GM12872 (cell line): ENCODE measurements around the gene TMEM134.

ENCODE experiments used
- CTCF ChIP-seq: IDR thresholded peaks from 3 replicates; pipeline ENCODE4 v1.5.1; 2011; ENCODE audit warnings: low read depth, mild to moderate bottlenecking, low read length, moderate library complexity; ENCODE audit not compliant: insufficient read depth

Gene TMEM134

DNA sequence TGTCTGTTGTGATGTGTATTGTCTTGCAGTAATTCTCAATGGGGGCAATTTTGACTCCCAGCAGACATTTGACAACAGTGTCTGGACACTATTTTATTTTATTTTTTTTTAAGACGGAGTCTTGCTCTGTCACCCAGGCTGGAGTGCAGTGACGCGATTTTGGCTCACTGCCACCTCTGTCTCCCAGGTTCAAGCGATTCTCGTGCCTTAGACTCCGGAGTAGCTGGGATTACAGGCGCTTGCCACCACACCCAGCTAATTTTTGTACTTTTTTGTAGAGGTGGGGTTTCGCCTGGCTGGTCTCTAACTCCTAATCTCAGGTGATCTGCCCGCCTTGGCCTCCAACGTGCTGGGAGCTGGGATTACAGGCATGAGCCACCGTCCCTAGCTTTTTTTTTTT lies 39.3 kb downstream of the TMEM134 start:
- no peak for TF ChIP-seq CTCF

DNA sequence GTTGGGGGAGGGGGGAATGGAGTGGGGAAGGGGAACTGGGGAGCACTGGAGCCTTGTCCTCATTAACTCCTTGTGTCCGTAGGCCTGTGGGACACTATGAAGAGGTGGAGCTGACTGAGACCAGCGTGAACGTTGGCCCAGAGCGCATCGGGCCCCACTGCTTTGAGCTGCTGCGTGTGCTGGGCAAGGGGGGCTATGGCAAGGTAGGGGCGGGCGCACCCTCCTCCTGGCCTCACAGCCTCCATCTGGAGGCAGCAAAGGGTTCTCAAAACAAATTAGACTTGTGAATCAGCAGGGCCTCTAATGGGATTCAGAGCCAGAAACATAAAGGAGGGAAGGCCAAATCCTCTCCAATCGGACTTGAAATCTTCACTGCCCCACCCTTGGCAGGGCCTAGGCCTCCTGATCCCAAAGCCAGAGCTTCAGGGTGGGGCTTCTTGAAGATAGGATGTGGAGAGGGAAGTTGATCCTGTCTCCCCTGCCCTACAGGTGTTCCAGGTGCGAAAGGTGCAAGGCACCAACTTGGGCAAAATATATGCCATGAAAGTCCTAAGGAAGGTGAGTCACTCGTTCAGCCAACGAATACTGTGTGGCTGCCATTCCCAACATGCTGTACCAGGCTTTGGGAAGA lies 39.9 kb downstream of the TMEM134 start:
- no peak for TF ChIP-seq CTCF

GRCh38 chr11:67428052-67429001 lies 40.7 kb downstream of the TMEM134 start, which contains the start of gene RPS6KB2:
Gene RPS6KB2, plus strand, starts transcription at chr11:67428494. Its CDS starts 52 bp downstream, at chr11:67428546.
- no peak for TF ChIP-seq CTCF

GRCh38 chr11:67423891-67424613 lies 45.0 kb downstream of the TMEM134 start:
- no peak for TF ChIP-seq CTCF

GRCh38 chr11:67423466-67423865 lies 45.6 kb downstream of the TMEM134 start:
- TF ChIP-seq CTCF: no peak

DNA sequence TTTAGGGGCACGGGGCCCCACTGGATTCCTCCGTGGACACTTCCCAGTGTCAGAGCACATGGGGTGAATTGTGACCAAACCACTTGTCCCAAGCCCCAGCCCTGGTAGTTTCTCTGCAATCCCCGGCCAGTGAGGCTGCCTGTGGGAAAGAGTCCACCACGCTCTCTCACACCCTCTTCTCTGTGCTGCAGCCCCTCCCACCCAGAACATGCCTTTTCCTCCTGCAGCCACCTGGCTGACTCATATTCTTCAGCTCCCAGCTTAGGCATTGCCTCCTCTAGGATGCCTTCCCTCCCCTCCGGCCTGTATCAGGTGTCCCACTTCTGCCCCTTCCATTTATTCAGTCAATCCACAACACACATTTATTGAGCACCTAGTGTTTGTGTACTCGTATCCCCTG lies 46.2 kb downstream of the TMEM134 start:
- no peak for TF ChIP-seq CTCF

DNA sequence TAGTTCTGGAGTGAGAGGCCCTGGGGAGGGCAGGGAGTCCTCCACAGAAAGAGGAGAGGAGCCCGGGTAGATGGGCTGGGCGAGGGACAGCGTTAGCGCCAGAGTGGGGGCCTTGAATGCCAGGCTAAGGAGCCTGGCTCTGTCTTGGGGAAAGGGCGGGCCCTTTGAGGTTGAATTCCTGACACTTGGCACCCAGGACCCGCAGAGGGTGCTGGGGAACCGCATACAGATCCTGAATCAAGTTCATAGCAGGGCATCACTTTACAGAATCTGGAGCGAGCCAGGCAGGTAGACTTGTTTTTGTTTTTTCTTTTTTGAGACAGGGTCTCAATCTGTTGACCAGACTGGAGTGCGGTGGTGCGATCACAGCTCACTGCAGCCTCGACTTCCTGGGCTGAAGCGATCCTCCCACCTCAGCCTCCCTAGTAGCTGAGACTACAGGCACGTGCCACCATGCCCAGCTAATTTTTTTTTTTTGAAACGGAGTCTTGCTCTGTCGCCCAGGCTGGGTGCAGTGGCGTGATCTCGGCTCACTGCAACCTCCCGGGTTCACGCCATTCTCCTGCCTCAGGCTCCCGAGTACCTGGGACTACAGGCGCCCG lies 47.5 kb downstream of the TMEM134 start:
- no peak for TF ChIP-seq CTCF
